ENCODE results near the gene CYP2A6.
"Not testable (repeated sequence)": the region's sequence is repeated elsewhere in the genome, so short reads cannot be mapped to it uniquely, and the experiment has no call there.

Gene CYP2A6

GRCh38 chr19:40842997-40843652 is 7.1 kb downstream of the CYP2A6 start:
- not testable (repeated sequence) for DNase-seq

- DNase-seq: not testable (repeated sequence)
Measured at GRCh38 chr19:40842012-40842411, 8.2 kb downstream of the CYP2A6 start.

GRCh38 chr19:40838477-40838876 is 11.8 kb downstream of the CYP2A6 start:
- not testable (repeated sequence) for DNase-seq

- no peak for DNase-seq
Measured at GRCh38 chr19:40836754-40837429, 13.4 kb downstream of the CYP2A6 start.

GRCh38 chr19:40833728-40834533 is 16.3 kb downstream of the CYP2A6 start:
- DNase-seq: not testable (repeated sequence)

GRCh38 chr19:40832431-40832790 is 17.8 kb downstream of the CYP2A6 start:
- DNase-seq: not testable (repeated sequence)

GRCh38 chr19:40831502-40832430 is 18.5 kb downstream of the CYP2A6 start:
- no peak for DNase-seq

- DNase-seq: not testable (repeated sequence)
Measured at GRCh38 chr19:40830741-40831140, 19.5 kb downstream of the CYP2A6 start.

GRCh38 chr19:40829205-40829604 is 21.0 kb downstream of the CYP2A6 start:
- DNase-seq: no peak

GRCh38 chr19:40827386-40828247 is 22.6 kb downstream of the CYP2A6 start:
- no peak for DNase-seq

- not testable (repeated sequence) for DNase-seq
Measured at GRCh38 chr19:40826699-40827385, 23.4 kb downstream of the CYP2A6 start.

- DNase-seq: not testable (repeated sequence)
Measured at GRCh38 chr19:40826312-40826698, 23.9 kb downstream of the CYP2A6 start.

GRCh38 chr19:40825460-40826095 is 24.7 kb downstream of the CYP2A6 start:
- DNase-seq: not testable (repeated sequence)

GRCh38 chr19:40824916-40825315 is 25.3 kb downstream of the CYP2A6 start:
- DNase-seq: not testable (repeated sequence)

GRCh38 chr19:40822704-40823553 is 27.3 kb downstream of the CYP2A6 start:
- DNase-seq: peak; percentile 29

- peak; percentile 31 for DNase-seq
Measured at GRCh38 chr19:40822161-40822560, 28.1 kb downstream of the CYP2A6 start.

GRCh38 chr19:40819479-40820234 is 30.6 kb downstream of the CYP2A6 start:
- DNase-seq: peak; percentile 56

Measured in NCI-H82 (cell line).